IPS DF 4.7 (cell line): Measurements from ENCODE around the gene CDH23.

Source experiments
- DNase-seq: peaks from one replicate; pipeline ENCODE4 v3.0.0-alpha.2; 2013; ENCODE audit warnings: low spot score; ENCODE audit errors: extremely low read depth

The CDH23 gene

GRCh38 chr10:71392791-71393781 lies 3.6 kb upstream of the CDH23 start:
- no peak for DNase-seq

GRCh38 chr10:71393841-71394475 lies 2.8 kb upstream of the CDH23 start:
- no peak for DNase-seq

- no peak for DNase-seq
Observed at GRCh38 chr10:71394926-71395562, 1.7 kb upstream of the CDH23 start.

GRCh38 chr10:71395621-71396020 lies 1.1 kb upstream of the CDH23 start:
- no peak for DNase-seq

- DNase-seq = no peak
Observed at GRCh38 chr10:71396084-71396710, 523 bp upstream of the CDH23 start.

- no peak for DNase-seq
Observed at GRCh38 chr10:71397296-71398212, 834 bp downstream of the CDH23 start.

- no peak for DNase-seq
Observed at GRCh38 chr10:71398976-71399375, 2.3 kb downstream of the CDH23 start.

GRCh38 chr10:71399946-71400345 lies 3.2 kb downstream of the CDH23 start:
- no peak for DNase-seq

- DNase-seq = no peak
Observed at GRCh38 chr10:71401056-71401455, 4.3 kb downstream of the CDH23 start.

GRCh38 chr10:71402005-71402404 lies 5.3 kb downstream of the CDH23 start:
- no peak for DNase-seq

GRCh38 chr10:71404503-71405295 lies 8.0 kb downstream of the CDH23 start:
- DNase-seq = no peak

GRCh38 chr10:71406878-71407277 lies 10.2 kb downstream of the CDH23 start:
- DNase-seq = no peak

- DNase-seq = no peak
Observed at GRCh38 chr10:71408436-71409225, 11.9 kb downstream of the CDH23 start.

GRCh38 chr10:71409516-71410104 lies 12.9 kb downstream of the CDH23 start:
- DNase-seq = no peak

GRCh38 chr10:71413581-71413980 lies 16.9 kb downstream of the CDH23 start:
- no peak for DNase-seq

- DNase-seq = no peak
Observed at GRCh38 chr10:71414359-71414758, 17.6 kb downstream of the CDH23 start.

GRCh38 chr10:71419002-71419540 lies 22.4 kb downstream of the CDH23 start:
- DNase-seq = no peak

GRCh38 chr10:71419750-71420149 lies 23.0 kb downstream of the CDH23 start:
- no peak for DNase-seq
